ENCODE results near the gene AZI2.
A peak's percentile ranks its signal among the peaks of the same experiment; 100 is the strongest.

The AZI2 gene

DNA sequence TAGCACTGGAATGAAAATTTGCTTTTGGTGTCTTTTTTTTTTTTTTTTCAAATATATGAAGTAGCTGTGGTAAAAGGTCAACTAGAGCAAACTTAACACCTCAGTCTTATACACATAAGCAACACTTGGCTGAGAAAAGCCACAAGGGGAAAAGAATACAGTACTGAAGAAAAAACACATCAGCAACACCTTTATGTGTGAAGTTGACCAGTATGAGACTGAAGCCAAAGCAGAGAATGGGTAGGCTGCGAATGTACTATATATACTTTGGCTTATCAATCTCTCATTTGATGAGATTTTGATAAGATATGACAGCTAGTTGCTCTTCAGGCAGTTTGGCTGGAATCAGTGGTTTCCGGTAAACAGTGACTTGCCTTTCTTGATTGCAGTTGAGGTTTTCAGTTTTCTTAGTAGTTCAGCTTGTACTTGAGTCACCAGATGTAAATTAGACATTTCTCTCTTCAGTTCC lies 22.1 kb downstream of the AZI2 start:
- no peak overlapping the region for H3K9ac ChIP-seq (ENCODE audit: insufficient read length, low read depth)
- H3K4me1 ChIP-seq (ENCODE audit: insufficient read depth, insufficient read length) = no peaks in the 10 kb centered on the region

GRCh38 chr3:28322464-28322863 lies 26.2 kb downstream of the AZI2 start:
- Histone ChIP-seq H3K4me1 (ENCODE audit: insufficient read depth, insufficient read length) (no peaks in the 10 kb centered on the region), H3K27me3 (ENCODE audit: insufficient read depth, insufficient read length) (no peaks in the 10 kb centered on the region), H3K36me3 (ENCODE audit: insufficient read depth, insufficient read length, low read length) (peaks cover 41% of the 10 kb centered on the region), H3K9me3 (ENCODE audit: insufficient read depth, low read length) (no peaks in the 10 kb centered on the region), H3K9ac (ENCODE audit: insufficient read length, low read depth) (no peak overlapping the region), H3K4me3 (ENCODE audit: insufficient read length, low read depth) (no peak overlapping the region)
- DNase-seq (ENCODE audit: low read depth, low spot score) = no peak
- no peak for TF ChIP-seq ZNF274 (IDR thresholded peaks at IDR 0.05; ENCODE audit: low read depth, low read length)
- TF ChIP-seq SUZ12 (IDR thresholded peaks at IDR 0.05; ENCODE audit: extremely low read depth, insufficient read depth, insufficient read length) = no peak
- TF ChIP-seq YY1 (IDR thresholded peaks at IDR 0.05; ENCODE audit: insufficient read depth, insufficient read length) = no peak

More for the DNA sequence above, 22.1 kb downstream of the AZI2 start:
- peaks cover 59% of the 10 kb centered on the region for H3K36me3 ChIP-seq (ENCODE audit: insufficient read depth, insufficient read length, low read length)
- DNase-seq (ENCODE audit: low read depth, low spot score) = no peak
- H3K9me3 ChIP-seq (ENCODE audit: insufficient read depth, low read length) = no peaks in the 10 kb centered on the region
- no peaks in the 10 kb centered on the region for H3K27me3 ChIP-seq (ENCODE audit: insufficient read depth, insufficient read length)
- TF ChIP-seq SUZ12 (IDR thresholded peaks at IDR 0.05; ENCODE audit: extremely low read depth, insufficient read depth, insufficient read length) (no peak), ZNF274 (IDR thresholded peaks at IDR 0.05; ENCODE audit: low read depth, low read length) (no peak), YY1 (IDR thresholded peaks at IDR 0.05; ENCODE audit: insufficient read depth, insufficient read length) (no peak)
- H3K4me3 ChIP-seq (ENCODE audit: insufficient read length, low read depth) = no peak overlapping the region

DNA sequence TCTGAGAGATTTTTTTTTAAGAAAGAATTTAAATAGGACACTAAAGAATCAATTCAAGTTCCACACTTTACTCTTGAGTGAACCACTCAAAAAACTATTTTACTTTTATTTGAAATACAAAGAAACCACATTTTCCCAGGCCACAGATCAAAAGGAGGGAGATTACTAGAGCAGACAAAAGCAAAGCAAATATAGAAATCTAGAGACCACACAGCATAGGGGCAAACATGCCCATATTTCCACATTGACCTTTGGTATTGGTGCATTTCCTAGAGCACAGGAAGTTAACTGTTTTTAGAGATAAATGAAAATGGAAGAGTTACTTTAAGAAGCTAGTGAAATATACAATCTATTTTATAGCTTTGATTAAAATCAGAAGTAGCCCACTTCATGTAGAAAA lies 27.6 kb downstream of the AZI2 start:
- TF ChIP-seq YY1 (IDR thresholded peaks at IDR 0.05; ENCODE audit: insufficient read depth, insufficient read length) (no peak), SUZ12 (IDR thresholded peaks at IDR 0.05; ENCODE audit: extremely low read depth, insufficient read depth, insufficient read length) (no peak), ZNF274 (IDR thresholded peaks at IDR 0.05; ENCODE audit: low read depth, low read length) (no peak)
- peaks cover 31% of the 10 kb centered on the region for H3K36me3 ChIP-seq (ENCODE audit: insufficient read depth, insufficient read length, low read length)

DNA sequence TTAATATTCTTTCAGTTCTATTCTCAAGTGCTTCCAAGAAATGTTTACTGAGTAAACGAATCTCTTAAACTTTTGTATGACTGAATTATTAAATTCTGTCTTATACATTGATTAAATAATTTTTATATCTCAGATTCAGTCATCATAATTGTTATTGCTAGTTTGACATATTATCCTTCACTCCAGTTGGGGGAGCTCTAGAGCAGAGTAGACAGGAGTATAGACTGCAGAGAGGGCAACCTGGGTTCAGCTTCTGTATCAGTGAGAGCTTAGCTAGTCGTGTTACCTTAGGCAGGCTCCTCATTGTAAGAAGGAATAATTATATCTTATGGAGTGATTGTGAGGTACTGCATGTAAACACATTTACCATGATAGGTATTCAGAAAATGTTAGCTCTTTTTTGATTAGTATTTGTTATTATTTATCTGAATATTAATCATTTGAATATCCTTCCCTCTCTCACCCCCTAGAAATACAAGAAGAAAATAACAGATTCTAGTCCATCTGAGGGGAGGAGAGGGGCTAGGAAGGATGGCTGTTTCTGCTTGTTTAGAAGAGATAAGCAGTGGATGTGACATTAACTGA lies 31.1 kb downstream of the AZI2 start:
- Histone ChIP-seq H3K4me3 (ENCODE audit: insufficient read length, low read depth) (no peak overlapping the region), H3K36me3 (ENCODE audit: insufficient read depth, insufficient read length, low read length) (no peaks in the 10 kb centered on the region), H3K9ac (ENCODE audit: insufficient read length, low read depth) (no peak overlapping the region), H3K27me3 (ENCODE audit: insufficient read depth, insufficient read length) (no peaks in the 10 kb centered on the region), H3K4me1 (ENCODE audit: insufficient read depth, insufficient read length) (no peaks in the 10 kb centered on the region), H3K9me3 (ENCODE audit: insufficient read depth, low read length) (no peaks in the 10 kb centered on the region)
- TF ChIP-seq YY1 (IDR thresholded peaks at IDR 0.05; ENCODE audit: insufficient read depth, insufficient read length) (no peak), ZNF274 (IDR thresholded peaks at IDR 0.05; ENCODE audit: low read depth, low read length) (no peak), SUZ12 (IDR thresholded peaks at IDR 0.05; ENCODE audit: extremely low read depth, insufficient read depth, insufficient read length) (no peak)
- peak; percentile 23 for DNase-seq (ENCODE audit: low read depth, low spot score)

More for the DNA sequence above, 27.6 kb downstream of the AZI2 start:
- H3K4me1 ChIP-seq (ENCODE audit: insufficient read depth, insufficient read length) = no peaks in the 10 kb centered on the region
- no peaks in the 10 kb centered on the region for H3K27me3 ChIP-seq (ENCODE audit: insufficient read depth, insufficient read length)
- H3K9ac ChIP-seq (ENCODE audit: insufficient read length, low read depth) = no peak overlapping the region
- H3K9me3 ChIP-seq (ENCODE audit: insufficient read depth, low read length) = no peaks in the 10 kb centered on the region
- no peak for DNase-seq (ENCODE audit: low read depth, low spot score)
- H3K4me3 ChIP-seq (ENCODE audit: insufficient read length, low read depth) = no peak overlapping the region

- H3K27me3 ChIP-seq (ENCODE audit: insufficient read depth, insufficient read length) = no peaks in the 10 kb centered on the region
- H3K36me3 ChIP-seq (ENCODE audit: insufficient read depth, insufficient read length, low read length) = no peaks in the 10 kb centered on the region
- no peaks in the 10 kb centered on the region for H3K4me1 ChIP-seq (ENCODE audit: insufficient read depth, insufficient read length)
- H3K9ac ChIP-seq (ENCODE audit: insufficient read length, low read depth) = no peak overlapping the region
- no peaks in the 10 kb centered on the region for H3K9me3 ChIP-seq (ENCODE audit: insufficient read depth, low read length)
- no peak for DNase-seq (ENCODE audit: low read depth, low spot score)
- TF ChIP-seq YY1 (IDR thresholded peaks at IDR 0.05; ENCODE audit: insufficient read depth, insufficient read length) (no peak), SUZ12 (IDR thresholded peaks at IDR 0.05; ENCODE audit: extremely low read depth, insufficient read depth, insufficient read length) (no peak), ZNF274 (IDR thresholded peaks at IDR 0.05; ENCODE audit: low read depth, low read length) (no peak)
- no peak overlapping the region for H3K4me3 ChIP-seq (ENCODE audit: insufficient read length, low read depth)
Observed at GRCh38 chr3:28316226-28316625, 32.4 kb downstream of the AZI2 start.

- Histone ChIP-seq H3K4me1 (ENCODE audit: insufficient read depth, insufficient read length) (no peaks in the 10 kb centered on the region), H3K27me3 (ENCODE audit: insufficient read depth, insufficient read length) (no peaks in the 10 kb centered on the region), H3K36me3 (ENCODE audit: insufficient read depth, insufficient read length, low read length) (no peaks in the 10 kb centered on the region), H3K9ac (ENCODE audit: insufficient read length, low read depth) (no peak overlapping the region), H3K4me3 (ENCODE audit: insufficient read length, low read depth) (no peak overlapping the region), H3K9me3 (ENCODE audit: insufficient read depth, low read length) (no peaks in the 10 kb centered on the region)
- TF ChIP-seq YY1 (IDR thresholded peaks at IDR 0.05; ENCODE audit: insufficient read depth, insufficient read length) (no peak), ZNF274 (IDR thresholded peaks at IDR 0.05; ENCODE audit: low read depth, low read length) (no peak), SUZ12 (IDR thresholded peaks at IDR 0.05; ENCODE audit: extremely low read depth, insufficient read depth, insufficient read length) (no peak)
- DNase-seq (ENCODE audit: low read depth, low spot score) = no peak
Observed at GRCh38 chr3:28315711-28316110, 32.9 kb downstream of the AZI2 start.

- DNase-seq (ENCODE audit: low read depth, low spot score) = no peak
- H3K27me3 ChIP-seq (ENCODE audit: insufficient read depth, insufficient read length) = no peaks in the 10 kb centered on the region
- no peaks in the 10 kb centered on the region for H3K4me1 ChIP-seq (ENCODE audit: insufficient read depth, insufficient read length)
- no peak for TF ChIP-seq YY1 (IDR thresholded peaks at IDR 0.05; ENCODE audit: insufficient read depth, insufficient read length)
- TF ChIP-seq ZNF274 (IDR thresholded peaks at IDR 0.05; ENCODE audit: low read depth, low read length) = no peak
- TF ChIP-seq SUZ12 (IDR thresholded peaks at IDR 0.05; ENCODE audit: extremely low read depth, insufficient read depth, insufficient read length) = no peak
- H3K9me3 ChIP-seq (ENCODE audit: insufficient read depth, low read length) = no peaks in the 10 kb centered on the region
- no peak overlapping the region for H3K9ac ChIP-seq (ENCODE audit: insufficient read length, low read depth)
- H3K36me3 ChIP-seq (ENCODE audit: insufficient read depth, insufficient read length, low read length) = no peaks in the 10 kb centered on the region
- H3K4me3 ChIP-seq (ENCODE audit: insufficient read length, low read depth) = no peak overlapping the region
Observed at GRCh38 chr3:28308196-28308595, 40.4 kb downstream of the AZI2 start.

Data from NT2/D1 (cell line).